Astrocyte (in vitro differentiated cells and primary cell): Measurements from ENCODE around the gene STK33.

ENCODE experiments used
- EZH2 ChIP-seq: IDR thresholded peaks from 2 replicates; pipeline ENCODE4 v1.6.1; 2012; ENCODE audit warnings: mild to moderate bottlenecking, low read length, inconsistent platforms; ENCODE audit not compliant: insufficient read depth
- TF ChIP-seq, protein P1 (sequence below): IDR thresholded peaks from 2 replicates; pipeline ENCODE4 v1.5.1; 2011; ENCODE audit warnings: low read depth, mild to moderate bottlenecking, inconsistent platforms, low read length, moderate library complexity; ENCODE audit not compliant: insufficient read depth

DNA sequence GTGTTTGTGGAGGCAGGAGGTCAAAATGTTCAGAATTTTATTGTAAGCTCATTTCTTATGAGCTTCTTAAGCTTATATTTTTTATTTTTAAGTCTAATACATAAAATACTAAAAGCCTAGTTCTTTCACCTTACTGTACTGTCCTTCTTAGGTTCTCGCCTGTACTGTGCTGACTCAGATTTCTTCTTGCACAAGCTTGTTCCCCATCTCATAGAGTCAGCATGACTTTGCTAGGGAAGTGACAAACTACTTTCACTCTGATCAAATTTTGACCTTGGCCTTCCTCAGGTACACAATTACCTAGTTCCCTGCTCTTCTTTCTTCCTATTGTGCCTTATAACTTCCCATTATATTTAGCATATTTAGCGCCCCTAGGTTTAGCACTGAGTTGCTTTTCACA is 81.5 kb downstream of the STK33 start:
- TF ChIP-seq, protein P1, sequence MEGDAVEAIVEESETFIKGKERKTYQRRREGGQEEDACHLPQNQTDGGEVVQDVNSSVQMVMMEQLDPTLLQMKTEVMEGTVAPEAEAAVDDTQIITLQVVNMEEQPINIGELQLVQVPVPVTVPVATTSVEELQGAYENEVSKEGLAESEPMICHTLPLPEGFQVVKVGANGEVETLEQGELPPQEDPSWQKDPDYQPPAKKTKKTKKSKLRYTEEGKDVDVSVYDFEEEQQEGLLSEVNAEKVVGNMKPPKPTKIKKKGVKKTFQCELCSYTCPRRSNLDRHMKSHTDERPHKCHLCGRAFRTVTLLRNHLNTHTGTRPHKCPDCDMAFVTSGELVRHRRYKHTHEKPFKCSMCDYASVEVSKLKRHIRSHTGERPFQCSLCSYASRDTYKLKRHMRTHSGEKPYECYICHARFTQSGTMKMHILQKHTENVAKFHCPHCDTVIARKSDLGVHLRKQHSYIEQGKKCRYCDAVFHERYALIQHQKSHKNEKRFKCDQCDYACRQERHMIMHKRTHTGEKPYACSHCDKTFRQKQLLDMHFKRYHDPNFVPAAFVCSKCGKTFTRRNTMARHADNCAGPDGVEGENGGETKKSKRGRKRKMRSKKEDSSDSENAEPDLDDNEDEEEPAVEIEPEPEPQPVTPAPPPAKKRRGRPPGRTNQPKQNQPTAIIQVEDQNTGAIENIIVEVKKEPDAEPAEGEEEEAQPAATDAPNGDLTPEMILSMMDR, result no peak
- TF ChIP-seq EZH2, result no peak
